ENCODE data around the gene COG7.

GRCh38 chr16:23500212-23500861, 47.3 kb upstream of the COG7 start:
- TF ChIP-seq CTCF (conservative IDR thresholded peaks at IDR 0.05 in 1 of 2, IDR thresholded peaks at IDR 0.05 in 1 of 2; ENCODE audit: low read depth in 1 of 2, low read length in 2 of 2), result no peak
- TF ChIP-seq EZH2 (IDR thresholded peaks at IDR 0.05; ENCODE audit: low read length, missing control alignments), result no peak
